B cell (primary cell): ENCODE results near the gene AUTS2.

Experiments
- EZH2 ChIP-seq: IDR thresholded peaks from 2 replicates; pipeline ENCODE4 v1.6.1; 2012; ENCODE audit warnings: borderline replicate concordance, low read depth, mild to moderate bottlenecking, moderate library complexity, low read length; ENCODE audit not compliant: insufficient read depth, poor library complexity, severe bottlenecking
- TF ChIP-seq, protein P1 (sequence below): fragments of 200-600 bp; IDR thresholded peaks from one replicate; pipeline ENCODE4 v1.8.0; 2022; ENCODE audit warnings: antibody characterized with exemption, mild to moderate bottlenecking

DNA sequence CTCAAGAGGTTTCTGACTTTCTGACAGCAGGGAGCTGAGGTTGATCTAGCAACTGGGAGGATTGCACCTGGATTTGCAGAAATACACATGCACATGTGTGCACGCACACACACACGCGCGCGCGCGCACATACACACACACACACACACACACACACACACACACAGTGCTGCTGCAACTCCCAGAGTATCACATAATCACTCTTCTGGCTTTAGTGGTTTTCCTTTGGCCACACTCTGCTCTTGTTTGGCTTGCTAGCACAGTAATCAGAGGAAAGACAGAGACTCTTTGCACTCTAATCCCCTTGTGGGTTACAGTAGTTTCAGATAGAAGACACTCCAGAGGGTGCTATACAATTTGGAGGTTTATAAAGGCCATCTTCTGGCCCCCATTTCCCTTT is 705.0 kb downstream of the AUTS2 start:
- TF ChIP-seq, protein P1, sequence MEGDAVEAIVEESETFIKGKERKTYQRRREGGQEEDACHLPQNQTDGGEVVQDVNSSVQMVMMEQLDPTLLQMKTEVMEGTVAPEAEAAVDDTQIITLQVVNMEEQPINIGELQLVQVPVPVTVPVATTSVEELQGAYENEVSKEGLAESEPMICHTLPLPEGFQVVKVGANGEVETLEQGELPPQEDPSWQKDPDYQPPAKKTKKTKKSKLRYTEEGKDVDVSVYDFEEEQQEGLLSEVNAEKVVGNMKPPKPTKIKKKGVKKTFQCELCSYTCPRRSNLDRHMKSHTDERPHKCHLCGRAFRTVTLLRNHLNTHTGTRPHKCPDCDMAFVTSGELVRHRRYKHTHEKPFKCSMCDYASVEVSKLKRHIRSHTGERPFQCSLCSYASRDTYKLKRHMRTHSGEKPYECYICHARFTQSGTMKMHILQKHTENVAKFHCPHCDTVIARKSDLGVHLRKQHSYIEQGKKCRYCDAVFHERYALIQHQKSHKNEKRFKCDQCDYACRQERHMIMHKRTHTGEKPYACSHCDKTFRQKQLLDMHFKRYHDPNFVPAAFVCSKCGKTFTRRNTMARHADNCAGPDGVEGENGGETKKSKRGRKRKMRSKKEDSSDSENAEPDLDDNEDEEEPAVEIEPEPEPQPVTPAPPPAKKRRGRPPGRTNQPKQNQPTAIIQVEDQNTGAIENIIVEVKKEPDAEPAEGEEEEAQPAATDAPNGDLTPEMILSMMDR, result no peak
- no peak for TF ChIP-seq EZH2
